ENCODE results near the gene MDH2.
A peak's percentile ranks its signal among the peaks of the same experiment; 100 is the strongest.
"Not testable (repeated sequence)": the region's sequence is repeated elsewhere in the genome, so short reads cannot be mapped to it uniquely, and the experiment has no call there.

MDH2 gene, protein sequence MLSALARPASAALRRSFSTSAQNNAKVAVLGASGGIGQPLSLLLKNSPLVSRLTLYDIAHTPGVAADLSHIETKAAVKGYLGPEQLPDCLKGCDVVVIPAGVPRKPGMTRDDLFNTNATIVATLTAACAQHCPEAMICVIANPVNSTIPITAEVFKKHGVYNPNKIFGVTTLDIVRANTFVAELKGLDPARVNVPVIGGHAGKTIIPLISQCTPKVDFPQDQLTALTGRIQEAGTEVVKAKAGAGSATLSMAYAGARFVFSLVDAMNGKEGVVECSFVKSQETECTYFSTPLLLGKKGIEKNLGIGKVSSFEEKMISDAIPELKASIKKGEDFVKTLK

GRCh38 chr7:76047811-76048667, at the start of gene MDH2, which contains the start of gene STYXL1:
Gene MDH2 (plus strand): TSS chr7:76048106. CDS start chr7:76048161, 55 bp downstream.
Gene STYXL1 (minus strand): TSS chr7:76048000. CDS start chr7:76030523, 17,477 bp downstream.
- peak; percentile 91 for DNase-seq

DNA sequence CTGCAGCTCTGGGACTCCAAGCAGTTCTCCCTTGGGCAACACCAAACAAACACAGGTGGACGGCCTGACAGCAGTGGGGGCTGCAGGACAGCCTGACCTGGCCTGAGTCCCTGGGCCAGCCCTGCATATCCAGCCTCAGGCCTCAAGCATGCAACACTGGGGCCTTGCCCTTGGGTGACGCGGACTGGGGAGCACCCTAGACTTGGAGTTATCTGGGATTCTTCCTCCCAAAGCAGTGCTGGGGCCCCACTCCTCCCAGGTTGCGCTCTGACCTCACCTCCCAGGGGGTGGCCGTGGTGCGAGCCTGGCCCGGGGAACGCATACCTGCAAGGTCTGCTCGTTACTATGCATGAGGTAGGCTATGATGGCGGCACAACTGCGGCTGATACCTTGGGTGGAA, 47.3 kb upstream of the MDH2 start:
- no peak for DNase-seq

GRCh38 chr7:76002139-76002538, 45.8 kb upstream of the MDH2 start:
- DNase-seq: no peak

GRCh38 chr7:76002822-76003221, 45.1 kb upstream of the MDH2 start:
- DNase-seq: no peak

DNA sequence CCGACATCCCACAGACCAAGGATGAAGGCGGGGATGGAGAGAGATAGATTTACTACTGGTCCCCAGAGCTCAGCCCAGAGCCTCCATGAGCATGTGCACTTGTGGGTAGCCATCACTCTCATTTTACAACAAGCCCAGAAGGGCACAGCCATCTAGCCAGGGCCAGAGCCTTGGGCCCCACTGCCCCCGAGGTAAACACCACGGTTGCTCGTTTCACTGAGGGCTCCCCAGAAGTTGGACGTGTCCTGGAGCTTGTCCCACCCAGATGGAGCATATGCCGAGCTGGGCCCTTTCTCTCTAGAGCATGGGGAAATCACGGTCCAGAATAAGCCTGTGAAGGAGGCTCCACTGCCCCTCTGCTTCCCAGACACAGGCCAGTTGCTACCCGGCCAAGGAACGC, 44.6 kb upstream of the MDH2 start:
- no peak for DNase-seq

- not testable (repeated sequence) for DNase-seq
Measured at GRCh38 chr7:76005004-76005403, 42.9 kb upstream of the MDH2 start.

- no peak for DNase-seq
Measured at GRCh38 chr7:76008156-76008687, 39.7 kb upstream of the MDH2 start.

GRCh38 chr7:76009672-76010600, 38.0 kb upstream of the MDH2 start:
- no peak for DNase-seq

- no peak for DNase-seq
Measured at GRCh38 chr7:76011442-76011861, 36.5 kb upstream of the MDH2 start.

DNA sequence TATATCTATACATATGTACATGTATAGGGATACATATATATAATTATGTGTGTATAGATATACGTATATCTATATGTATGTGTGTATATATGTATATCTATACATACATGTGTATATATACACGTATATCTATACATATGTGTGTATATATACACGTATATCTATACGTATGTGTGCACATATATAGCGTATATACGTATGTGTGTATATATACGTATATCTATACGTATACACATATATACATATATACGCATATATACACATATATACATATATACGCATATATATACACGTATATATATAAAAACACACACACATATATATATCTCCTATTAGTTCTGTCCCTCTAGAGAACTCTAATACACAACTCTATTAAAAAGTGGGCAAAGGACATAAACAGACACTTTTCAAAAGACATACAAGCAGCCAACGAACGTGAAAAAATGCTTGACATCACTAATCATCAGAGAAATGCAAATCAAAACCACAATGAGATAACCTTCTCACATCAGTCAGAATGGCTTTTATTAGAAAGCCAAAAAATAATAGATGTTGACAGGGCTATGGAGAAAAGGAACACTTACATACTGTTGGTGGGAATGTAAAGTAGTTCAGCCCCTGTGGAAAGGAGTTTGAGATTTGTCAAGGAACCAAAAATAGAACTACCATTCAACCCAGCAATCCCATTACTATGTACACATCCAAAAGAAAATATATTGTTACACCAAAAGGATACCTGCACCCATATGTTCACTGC, 31.5 kb upstream of the MDH2 start:
- no peak for DNase-seq

- DNase-seq: not testable (repeated sequence)
Measured at GRCh38 chr7:76018520-76018919, 29.4 kb upstream of the MDH2 start.

DNA sequence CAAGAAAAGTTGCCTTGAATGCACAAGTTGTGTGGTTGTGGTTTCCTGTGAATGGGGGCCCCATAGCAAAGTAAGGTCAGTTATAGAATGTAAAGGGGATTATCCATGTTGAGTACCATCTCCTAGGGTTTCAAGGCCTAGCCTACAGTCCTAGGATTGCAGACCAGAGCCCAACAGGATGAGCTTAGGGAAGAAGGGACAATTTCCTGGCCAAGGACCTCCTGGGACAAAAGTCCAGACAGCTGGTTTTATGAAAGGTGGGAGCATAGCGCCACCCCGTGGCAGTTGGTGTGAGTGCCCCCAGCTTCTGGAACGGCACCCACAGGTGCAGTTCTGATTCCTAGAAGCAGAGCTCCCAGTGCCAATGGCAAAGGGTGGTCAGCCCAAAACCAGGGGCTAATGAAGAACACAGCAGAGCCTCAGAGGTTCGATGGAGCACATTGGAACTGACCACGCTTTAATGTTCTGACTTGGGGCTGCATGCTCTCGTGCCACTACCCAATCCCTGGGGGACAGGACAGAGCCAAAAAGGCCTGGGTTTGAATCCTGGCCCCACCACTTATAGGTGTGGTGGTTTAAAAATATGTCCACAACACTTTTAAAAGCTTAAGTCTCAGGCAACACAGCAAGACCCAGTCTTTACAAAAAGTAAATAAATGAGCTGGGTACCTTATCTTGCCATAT, 27.7 kb upstream of the MDH2 start:
- DNase-seq: peak; percentile 25

GRCh38 chr7:76022026-76022780, 25.7 kb upstream of the MDH2 start:
- no peak for DNase-seq

- peak; percentile 74 for DNase-seq
Measured at GRCh38 chr7:76023002-76023401, 24.9 kb upstream of the MDH2 start.

DNA sequence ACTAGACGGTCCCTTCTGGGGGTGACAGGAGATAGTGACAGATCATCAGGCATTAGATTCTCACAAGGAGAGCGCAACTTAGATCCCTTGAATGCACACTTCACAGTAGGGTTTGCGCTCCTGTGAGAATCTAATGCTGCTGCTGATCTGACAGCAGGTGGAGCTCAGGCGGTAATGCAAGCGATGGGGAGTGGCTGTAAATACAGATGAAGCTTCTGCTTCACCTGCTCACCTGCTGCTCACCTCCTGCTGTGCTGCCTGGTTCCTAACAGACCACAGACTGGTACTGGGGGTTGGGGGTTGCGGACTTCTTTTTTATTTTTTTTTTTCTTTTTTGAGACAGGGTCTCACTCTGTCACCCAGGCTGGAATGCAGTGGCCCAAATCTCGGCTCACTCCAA, 18.2 kb upstream of the MDH2 start:
- DNase-seq: not testable (repeated sequence)

DNA sequence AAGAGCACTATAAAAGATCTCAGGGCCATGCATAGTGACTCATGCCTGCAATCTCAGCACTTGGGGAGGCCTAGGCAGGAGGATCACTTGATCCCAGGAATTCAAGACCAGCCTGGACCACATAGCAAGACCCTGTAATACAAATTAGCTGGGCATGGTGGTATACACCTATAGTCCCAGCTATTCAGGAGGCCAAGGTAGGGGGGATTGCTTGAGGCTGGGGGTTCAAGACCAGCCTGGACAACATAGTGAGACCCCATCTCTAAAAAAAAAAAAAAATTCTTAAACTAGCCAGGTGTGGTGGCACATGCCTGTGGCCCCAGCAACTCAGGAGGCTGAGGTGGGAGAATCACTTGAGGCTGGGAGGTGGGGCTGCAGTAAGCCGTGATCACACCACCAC, 15.9 kb upstream of the MDH2 start:
- DNase-seq: no peak

DNA sequence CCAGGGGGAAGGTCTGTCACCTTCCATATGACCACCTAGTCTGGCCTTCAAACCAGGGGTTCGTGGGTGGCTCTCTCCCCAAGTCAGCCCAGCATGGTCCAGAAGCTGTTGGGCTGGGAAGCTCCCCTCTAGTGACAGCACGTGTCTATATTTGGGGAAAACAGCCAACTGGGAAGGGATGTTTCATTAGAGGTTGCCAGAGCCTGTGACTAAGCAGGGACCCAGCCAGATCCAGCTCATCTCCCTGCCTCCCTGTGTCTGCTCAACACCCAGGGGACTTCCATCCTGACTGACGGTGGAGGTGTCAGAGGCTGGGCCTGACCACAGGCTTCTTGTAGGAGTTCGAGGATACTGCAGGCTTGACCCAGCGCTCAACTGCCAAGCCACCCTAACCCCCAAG, 10.6 kb upstream of the MDH2 start:
- DNase-seq: no peak

GRCh38 chr7:76040126-76040525, 7.8 kb upstream of the MDH2 start:
- no peak for DNase-seq

- no peak for DNase-seq
Measured at GRCh38 chr7:76044375-76044865, 3.5 kb upstream of the MDH2 start.

GRCh38 chr7:76047305-76047810, 548 bp upstream of the MDH2 start:
- DNase-seq: peak; percentile 6

Data from GF-D8 (cell line).